HG03095 (cell line): ENCODE measurements around the gene PRKG1.

Experiments used
- ATAC-seq: cut with Tn5 transposase; IDR thresholded peaks from one replicate; pipeline ENCODE4 v1.9.1; 2021; ENCODE audit warnings: moderate library complexity; ENCODE audit not compliant: unreplicated experiment

PRKG1 gene

GRCh38 chr10:51215951-51216834, 141.9 kb downstream of the PRKG1 start:
- ATAC-seq = no peak

DNA sequence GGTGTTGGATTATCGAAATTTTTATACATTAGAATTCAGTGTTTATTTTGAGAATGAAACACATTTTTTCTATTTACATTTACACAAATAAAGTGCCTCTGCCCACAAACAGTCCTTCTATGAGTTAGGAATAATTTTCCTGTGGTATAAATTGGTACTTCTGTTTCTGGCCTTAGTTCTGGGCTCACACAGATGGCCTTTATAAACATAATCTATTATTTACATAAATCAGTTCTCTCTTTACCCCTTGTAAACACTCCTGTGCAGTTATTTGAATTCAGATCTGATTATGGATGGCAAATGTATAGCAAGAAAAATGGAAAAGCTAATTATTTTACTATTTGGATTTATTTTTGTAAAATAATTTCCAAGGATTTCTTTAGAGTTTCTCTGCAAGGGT, 143.2 kb downstream of the PRKG1 start:
- no peak for ATAC-seq

DNA sequence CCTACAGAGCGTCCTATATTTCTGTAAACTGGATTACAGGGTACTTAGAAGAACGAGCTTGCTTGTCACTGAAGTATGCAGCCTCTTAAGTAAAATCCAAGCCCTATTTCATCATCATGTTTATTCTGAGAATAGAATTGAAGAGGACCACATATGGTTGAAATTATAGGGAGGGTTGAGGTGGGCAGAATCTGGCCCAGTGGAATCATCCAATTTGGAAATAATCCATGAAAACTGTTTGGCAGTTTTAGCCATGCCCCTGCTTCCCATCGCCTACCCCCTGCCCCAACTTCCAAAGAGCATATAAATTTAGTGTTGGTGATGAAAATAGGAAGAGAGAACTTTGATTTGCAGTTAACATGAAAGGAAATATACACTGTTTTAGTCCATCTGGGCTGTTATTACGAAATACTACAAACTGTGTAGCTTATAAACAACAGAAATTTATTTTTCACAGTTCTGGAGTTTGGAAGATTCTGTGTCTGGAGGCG, 150.4 kb downstream of the PRKG1 start:
- ATAC-seq = no peak

GRCh38 chr10:51227897-51228713, 153.8 kb downstream of the PRKG1 start:
- ATAC-seq = no peak

- no peak for ATAC-seq
Observed at GRCh38 chr10:51228714-51229100, 154.4 kb downstream of the PRKG1 start.

GRCh38 chr10:51230887-51231585, 156.7 kb downstream of the PRKG1 start:
- no peak for ATAC-seq

GRCh38 chr10:51231754-51232153, 157.5 kb downstream of the PRKG1 start:
- ATAC-seq = no peak

DNA sequence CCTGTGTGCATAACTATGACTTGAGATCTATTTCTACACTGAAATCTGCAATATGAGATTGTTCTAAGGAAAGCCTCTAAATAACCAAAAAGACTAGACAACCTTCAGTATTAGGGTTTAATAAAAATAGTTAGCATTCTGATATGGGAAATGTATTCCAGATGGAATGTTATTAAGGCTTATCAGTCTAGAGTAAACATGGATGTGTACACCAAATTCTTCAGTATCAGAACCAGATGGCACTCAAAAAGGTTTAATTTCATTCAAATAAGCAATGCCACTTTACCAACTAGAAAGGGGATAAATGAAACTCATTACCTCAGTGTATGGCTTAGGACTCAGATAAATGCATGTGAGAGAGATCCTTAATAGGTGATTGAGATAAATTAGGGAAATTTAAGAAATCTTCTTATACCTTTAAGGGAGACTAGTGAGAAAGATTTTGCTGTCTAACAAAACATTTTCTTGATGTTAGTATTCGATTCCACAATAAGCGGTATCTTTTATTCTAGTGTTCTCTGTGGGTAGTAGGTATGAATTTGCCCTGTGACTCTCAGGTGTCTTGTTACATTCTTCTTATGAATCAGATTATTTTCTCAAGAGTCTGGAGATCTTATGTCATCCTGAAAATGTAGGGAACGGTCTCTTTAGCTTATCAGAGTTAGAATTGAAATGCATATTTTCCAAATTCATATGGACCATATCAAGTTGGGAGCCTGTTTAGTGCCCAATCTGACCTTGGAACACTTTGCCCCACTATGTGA, 159.2 kb downstream of the PRKG1 start:
- no peak for ATAC-seq

DNA sequence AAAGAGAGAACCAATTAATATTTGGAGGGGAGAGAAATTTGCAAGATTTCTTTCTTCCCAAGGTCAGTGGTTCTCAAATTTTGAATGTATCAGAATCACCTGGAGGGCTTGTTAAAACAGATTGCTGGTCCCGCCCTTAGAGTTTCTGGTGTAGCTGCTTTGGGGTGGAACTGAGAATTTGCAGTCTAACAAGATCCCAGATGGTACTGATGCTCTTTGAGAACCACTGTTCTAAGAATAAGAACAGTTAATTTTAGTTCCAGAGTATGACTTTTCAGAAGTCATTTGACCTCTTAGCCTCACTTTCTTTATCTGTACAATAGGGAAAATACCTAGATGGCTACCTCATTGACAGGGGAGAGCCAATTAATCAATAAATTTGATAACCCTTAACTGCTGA, 161.6 kb downstream of the PRKG1 start:
- ATAC-seq = no peak

DNA sequence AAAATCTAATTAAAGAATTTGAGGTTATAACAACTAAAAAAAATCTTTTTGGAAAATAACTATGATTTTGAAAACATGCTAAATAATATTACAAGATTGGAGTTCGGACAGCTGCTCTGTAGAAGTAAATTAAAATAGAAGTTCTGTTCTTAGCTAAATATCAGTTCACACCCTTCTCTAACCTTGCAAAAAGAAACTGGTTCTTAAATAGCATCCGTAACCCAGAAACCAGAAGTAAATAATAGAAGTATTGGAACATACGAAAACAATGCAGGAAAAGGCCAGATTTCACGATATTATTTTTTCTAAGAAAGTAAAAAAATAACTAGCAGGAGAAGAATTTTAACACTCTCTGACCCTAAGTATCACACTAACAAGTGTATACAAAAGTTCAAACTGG, 164.7 kb downstream of the PRKG1 start:
- no peak for ATAC-seq

- no peak for ATAC-seq
Observed at GRCh38 chr10:51241461-51241860, 167.2 kb downstream of the PRKG1 start.

GRCh38 chr10:51242393-51242792, 168.1 kb downstream of the PRKG1 start:
- no peak for ATAC-seq

DNA sequence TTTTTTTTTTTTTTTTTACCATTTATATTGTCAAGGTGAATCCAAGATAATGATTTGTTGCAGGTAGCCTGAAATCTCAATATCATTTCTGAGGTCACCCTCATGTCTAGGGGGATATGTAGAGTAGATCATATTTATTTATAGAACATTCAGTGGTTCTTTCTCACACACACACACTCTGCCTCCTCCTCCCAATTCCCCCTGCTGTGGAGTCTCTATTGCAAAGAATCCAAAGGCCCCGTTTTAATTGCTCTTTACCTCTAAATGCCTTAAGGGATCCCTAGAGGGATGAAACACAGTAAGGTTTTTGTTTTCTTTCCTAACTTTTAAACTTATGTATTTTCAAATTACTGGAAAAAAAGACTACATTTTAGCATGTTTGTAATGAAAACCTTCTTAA, 170.0 kb downstream of the PRKG1 start:
- no peak for ATAC-seq

DNA sequence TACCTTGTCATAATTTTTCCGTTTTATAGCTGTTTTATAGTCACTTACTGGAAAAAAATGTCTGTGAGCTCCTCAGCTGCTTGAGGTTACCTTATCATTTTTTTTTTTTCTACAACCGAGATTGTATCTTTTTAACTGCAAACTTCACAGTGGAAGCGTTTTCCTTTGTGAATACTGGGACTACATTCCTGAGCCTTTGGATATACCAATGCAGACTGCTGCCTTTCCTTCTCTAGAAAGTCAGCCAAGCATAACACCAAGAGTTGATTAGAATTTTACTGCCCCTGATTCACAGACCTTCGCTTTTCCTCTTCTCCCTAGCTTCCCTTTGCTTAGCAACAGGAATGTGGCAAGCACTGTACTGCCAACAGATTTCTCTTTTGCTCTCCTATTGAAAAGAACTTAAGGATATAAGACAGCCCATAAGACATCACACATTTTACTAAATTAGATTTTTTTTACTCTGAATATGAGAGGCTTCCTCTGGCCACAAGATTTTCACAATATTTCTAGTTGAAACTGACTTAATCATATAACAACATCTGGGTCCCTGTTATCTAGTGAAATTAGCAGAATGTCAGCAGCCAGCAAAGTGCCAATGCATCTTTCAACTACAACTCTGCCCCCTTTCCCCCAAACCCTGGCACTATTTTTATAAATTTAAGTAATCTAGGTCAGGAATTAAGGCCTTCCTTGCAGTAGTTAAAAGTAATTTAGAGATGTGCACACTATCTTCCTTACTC, 170.6 kb downstream of the PRKG1 start:
- ATAC-seq = no peak

DNA sequence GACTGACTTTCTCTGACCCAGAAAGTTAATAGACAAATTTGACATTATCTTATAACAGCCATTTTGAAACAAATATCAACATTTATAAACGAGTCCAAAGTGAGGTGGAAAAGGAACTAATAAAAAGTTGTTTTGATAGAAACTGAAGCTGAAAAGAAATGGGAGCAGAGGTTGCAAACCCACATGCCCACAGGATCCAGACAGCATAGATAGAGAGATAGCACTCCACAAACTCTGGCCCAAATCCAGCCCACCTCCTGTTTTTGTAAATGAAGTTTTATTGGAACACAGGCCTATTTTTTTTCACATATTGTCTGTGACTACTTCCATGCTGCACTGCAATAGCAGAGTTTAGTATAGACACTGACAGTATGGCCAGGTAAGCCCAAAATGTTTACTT, 171.9 kb downstream of the PRKG1 start:
- ATAC-seq = no peak

DNA sequence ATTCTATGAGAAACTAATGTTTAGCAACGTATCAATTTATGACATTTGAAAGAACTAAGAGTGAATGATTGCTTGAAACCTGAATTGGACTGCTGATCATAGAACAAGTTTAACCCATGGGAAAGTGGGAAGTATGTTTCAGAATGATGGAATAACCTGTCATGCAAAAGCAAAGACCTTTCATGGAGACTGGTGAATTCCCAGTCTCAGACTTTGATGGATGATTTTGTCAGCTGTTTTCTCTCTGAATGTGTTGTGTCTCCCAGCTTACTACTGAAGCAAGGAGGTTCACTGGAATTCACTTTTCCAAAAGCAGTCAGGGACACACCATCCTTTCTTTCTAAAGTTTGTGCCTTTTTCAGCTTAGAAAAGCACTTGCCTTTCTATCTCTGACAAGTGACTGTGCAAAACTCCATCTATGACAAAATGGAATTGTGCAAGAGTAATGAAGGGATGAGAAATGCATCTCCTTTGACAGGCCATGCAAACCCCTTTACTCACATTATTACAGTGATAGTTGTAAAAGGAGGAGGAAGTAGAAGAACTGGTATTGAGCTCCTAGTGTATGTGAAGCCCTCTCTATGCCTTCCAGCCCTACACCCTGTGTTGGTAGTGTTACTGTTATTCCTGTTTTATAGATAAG, 176.1 kb downstream of the PRKG1 start:
- no peak for ATAC-seq

- no peak for ATAC-seq
Observed at GRCh38 chr10:51251110-51251509, 176.8 kb downstream of the PRKG1 start.

DNA sequence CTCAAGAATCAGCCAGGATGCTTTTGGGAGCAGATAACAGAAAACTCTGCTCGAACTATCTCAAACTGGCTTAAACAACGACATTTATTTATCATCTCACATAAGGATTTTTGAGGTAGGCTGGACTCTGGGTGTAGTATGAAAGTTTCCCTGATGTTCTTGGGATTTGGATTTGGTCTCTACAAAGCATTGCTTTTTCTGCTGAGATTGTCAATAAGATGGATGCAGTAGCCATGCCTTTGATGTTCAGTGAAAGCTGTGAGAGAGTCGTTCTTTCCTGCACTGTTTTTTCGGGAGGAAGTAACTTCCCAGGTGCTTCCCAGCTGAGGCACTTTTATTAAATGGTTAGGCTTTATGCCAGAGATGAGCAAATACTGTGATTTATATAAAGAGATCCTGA, 181.1 kb downstream of the PRKG1 start:
- no peak for ATAC-seq

GRCh38 chr10:51257511-51258248, 183.4 kb downstream of the PRKG1 start:
- ATAC-seq = no peak
